HCEC 1CT (cell line): ENCODE data around the gene LRRC59.
"Not testable (repeated sequence)": the region's sequence is repeated elsewhere in the genome, so short reads cannot be mapped to it uniquely, and the experiment has no call there.

Source experiments
- DNase-seq: peaks from one replicate; pipeline ENCODE4 v3.0.0-alpha.2; 2017

The LRRC59 gene

DNA sequence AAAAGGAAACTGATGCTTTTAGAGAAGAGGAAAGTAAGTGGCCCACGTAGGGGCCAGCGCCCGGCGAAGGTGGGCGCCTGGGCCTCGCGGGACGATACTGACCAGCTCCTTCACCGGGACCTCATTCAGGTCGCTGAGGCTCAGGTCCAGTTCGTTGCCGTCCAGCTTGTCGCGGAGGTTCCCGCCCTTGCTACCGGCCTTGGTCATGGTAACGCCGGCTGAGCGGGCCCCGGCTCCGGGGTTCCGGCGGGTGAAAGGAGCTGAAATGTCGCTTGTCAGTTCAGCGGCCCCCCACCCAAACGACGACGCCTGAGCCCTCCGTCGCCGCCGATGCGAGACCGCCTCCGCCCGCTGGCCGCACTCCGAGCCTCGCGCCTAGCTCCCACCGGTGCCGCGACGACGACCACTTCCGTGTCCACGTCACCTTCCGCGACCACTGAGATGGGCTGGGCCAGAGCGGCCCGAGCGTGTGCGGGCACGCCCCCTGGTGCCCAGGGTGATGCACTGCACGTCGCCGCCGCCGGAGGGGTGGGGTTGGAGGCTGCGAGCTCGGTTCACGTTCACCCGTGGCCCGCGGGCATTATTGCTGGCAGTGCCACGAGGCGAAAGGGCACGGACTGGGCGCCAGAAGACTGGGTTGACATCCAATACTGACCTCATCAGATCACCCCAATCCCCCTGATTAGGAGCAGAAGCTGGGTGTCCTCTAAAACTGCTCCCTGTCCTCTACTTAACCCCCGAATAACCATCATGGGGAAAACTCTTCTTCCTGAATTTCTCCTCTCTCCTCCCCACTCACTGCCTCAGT is at the start of gene LRRC59:
TSS of gene LRRC59 (minus strand) at position 413 of the 808 bp plus-strand sequence. CDS start at position 207, 206 bp downstream.
- DNase-seq = peak; percentile 78

DNA sequence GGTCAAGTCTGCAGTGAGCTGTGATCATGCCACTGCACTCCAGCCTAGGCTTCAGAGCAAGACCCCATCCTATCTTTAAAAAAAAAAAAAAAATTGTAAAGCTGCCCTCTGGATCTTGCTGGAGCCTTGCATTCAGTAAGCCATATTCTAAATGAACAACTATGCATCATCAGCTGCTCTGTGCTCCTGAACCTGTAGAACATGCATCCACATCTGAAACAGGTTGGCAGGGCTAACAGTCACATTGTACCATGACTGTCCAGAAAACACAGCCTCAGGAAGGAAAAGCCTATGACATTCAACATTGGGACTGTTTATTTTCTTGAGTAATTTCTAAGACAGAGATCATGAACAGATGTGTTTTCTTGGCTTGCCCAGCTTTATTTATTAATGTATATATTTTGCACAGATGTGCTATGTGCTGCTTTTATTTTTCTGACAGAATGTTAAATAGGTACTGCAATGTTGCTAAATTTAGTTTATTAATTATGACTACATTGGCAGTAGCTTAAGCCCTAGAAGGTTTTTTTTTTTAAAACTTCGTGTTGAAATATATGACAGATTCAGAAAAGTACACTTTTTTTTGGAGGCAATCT is 48.5 kb upstream of the LRRC59 start:
- no peak for DNase-seq

DNA sequence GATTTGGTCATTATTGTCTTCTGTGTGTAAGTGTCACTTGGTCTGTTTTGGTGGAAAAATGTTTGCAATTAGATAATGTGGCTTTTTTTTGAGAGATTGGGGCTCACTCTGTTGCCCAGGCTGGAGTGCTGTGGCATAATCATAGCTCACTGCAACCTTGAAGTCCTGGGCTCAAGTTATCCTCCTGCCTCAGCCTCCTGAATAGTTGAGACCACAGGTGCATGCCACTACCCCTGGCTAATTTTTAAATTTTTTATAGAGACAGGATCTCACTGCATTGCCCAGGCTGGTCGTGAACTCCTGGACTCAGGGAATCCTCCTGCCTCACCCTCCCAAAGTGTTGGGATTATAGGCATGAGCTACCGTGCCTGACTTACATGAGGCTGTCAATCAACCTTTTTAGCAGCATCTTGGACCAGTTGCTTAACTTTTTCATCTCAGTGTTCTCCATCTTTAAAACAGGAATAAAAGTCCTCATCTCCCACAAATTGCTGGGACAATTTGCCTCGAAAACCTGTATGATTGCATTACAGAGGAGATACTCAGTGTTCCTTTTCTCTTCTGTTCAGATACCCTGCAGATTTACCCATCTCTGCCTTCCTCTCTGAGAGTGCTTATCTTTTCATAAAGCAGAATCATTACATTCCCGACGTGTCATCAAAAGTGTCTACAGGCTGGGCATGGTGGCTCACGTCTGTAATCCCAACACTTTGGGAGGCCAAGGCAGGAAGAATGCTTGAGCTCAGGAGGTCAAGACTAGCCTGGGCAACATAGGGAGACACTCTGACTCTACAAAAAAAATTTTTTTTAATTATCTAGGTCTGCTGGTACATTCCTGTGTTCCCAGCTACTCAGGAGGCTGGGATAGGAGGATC is 47.8 kb upstream of the LRRC59 start:
- DNase-seq = no peak

DNA sequence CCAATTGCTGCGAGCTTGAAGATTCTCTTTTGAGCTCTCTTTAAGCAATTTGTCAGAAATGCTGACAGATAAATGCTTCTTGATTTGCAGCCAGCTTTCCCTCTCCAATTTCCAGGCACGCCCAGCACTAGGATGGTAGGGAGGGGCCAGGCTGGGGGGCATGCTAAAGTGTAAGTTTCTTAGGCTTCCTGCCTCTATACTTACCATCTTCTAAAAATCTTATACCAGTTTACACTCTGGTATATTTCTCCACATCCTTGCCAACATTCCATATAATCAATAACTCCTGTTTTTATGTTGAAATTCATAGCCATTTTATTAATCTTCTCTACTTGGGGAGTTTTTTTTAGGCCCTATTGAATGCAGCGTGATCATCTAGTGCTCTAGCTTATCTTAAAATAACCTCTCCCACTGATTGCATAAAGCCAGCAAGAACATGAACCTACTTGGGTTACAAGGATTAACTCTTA is 46.2 kb upstream of the LRRC59 start:
- DNase-seq = no peak

DNA sequence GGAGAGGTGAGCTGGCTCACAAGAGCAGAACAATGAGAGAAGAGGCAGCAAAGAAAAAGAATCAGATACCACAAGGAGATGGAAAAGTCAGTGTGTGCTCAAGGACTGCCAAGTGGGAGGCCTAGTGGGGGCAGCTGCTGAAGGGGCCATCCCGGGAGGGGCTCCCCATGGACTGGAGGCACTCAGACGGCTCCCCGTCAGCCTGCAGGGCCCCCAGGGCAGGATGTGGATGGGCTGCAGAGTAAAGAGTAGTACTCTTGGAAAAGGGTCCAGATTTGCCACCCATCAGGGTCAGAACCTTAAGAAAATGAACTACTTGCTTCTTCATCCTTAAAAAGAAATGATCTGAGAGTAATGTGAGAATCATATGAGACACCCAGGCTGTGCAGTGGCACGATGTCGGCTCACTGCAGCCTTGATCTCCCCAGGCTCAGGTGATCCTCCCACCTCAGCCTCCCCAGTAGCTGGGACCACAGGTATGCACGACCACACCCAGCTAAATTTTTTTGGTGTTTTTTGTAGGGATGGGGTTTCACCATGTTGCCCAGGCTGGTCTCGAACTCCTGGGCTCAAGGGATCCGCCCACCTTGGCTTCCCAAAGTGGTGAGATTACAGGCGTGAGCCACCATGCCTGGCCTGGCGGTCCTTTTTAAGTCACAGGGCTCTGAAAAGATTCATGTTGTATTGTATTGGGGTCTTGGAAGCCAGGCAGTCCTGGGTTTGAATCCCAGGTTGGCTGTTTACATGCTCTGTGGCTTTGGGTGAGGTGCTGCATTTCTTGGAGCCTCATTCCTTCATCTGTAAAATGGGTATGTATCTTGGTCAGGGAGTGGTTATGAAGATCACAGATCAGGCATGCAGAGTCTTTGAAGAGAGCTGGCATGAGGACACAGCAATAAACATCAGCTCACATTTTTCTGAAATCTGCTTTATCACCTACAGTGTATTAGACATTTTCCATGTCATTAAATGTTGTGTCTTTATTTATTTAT is 43.8 kb upstream of the LRRC59 start:
- no peak for DNase-seq

DNA sequence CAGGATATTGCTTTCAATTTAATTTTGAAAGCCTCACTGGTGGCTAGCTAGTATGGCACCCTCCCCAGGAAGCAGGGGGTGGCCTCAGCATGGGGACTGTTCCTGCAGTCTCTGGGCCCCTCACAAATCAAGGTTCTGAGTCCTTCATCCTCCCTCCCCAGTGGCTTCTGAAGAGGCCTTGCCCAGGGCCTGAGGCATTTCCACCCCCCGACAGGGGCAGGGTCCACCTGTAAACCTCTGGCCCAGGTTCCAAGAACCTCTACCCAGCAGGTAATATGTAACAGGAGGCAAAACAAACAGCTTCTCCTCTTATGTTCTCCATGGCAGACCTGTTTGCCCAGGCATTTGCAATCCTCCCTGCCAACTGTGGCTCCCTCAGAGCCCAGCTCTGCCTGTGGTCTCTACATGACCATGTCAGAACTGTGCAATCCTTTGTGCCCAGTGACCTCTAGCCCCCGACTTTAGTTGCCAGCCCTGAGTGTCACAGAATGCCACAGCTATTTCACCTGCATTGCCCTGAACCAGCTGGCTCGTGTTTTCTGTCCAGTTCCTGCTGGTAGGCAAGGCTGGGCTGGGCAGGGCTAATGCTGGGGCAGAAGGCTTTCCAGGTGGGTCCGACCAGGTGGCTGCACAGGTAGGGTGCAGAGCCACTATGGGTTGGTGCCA is 43.0 kb upstream of the LRRC59 start:
- DNase-seq = no peak

DNA sequence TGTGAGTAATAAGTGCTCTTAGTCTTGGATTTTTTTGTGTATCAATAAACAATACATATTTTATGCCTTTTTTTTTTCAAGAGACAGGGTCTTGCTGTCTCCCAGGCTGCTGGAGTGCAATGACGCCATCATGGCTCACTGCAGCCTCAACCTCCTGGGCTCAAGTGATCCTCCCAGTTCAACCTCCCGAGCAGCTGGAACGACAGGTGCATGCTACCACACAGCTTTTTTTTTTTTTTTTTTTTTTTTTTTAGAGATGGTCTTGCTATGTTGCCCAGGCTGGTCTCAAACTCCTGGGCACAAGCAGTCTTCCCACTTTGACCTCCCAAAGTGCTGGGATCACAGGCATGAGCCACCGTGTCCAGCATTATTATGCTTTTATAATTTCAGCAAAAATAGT is 41.7 kb upstream of the LRRC59 start:
- no peak for DNase-seq

DNA sequence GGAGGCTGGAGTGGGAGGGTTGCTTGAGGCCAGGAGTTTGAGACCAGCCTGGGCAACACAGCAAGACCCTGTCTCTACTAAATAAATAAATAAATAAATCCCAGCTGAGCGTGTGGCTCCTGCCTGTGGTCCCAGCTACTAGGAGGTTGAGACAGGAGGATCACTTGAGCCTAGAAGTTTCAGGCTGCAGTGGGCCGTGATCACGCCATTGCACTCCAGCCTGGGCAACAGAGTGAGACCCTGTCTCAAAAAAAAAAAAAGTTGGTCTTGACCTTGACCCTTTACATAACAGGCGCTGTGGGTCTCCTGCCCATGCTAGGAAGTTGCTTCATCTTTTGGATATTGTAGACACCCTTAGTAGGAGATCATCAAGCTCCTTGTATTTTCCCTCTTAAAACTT is 40.1 kb upstream of the LRRC59 start:
- no peak for DNase-seq

DNA sequence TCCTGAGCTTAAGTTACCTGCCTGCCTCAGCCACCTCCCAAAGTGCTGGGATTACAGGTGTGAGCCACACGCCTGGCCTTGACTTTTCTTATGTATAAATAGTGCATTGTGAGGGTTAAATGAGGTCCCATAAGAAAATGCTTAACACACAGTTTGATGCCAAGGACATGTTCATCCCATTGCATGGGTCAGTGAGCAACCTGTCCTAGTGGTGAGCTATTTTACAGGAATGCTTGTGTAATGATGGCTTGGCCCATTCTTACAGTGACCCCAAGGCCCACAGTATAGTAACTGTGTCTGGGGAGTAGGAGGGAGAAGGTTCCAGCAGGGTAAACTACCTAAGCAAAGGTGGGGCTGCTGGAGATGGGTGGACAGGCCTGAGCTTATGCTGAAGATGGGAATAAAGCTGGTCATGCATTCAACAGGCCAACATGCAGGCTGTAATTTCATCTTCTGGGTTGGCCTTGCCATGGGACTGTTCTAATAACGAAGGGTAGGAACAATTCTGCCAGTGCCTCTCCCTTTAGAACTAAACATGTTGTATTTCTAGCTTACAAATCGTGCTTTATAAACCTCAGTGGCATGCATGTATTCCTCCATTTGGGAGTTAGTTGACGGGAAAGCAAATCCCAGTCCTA is 34.9 kb upstream of the LRRC59 start:
- DNase-seq = no peak

DNA sequence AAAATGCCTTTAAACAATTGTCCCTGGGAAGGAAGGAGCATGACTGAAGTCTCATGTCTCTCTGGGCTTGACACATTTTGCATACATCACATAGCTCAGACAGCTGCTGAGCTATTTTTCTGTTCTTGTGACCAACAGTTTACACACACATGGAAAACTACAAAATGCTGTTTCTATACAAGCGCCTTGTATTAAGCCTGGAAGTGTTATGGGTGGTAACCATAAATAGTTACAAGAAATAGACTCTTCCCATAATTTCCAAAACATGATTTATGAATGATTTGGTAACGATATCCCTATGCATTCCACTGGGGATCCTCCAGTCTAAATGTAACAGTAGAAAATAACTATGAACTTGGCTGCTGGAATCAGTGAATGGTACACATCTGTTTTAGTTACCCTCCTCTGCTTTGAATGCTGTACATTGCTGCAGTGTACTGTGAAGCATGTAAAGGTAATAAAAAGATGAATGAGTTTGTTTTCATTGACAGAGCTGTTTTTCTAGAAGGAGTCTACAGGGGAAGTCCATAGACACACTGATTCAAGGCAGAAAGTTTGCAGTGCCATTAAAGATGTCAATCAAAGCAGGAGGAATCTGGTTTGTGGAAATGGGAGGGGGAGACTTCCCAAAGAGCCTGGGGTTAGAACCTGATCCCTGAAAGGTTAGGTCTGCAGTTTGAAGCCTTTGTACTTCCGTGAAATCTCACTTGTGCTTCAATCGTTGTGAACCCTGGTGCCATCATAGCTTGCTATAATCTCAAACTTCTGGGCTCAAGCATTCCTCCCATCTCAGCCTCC is 33.7 kb upstream of the LRRC59 start:
- DNase-seq = no peak

DNA sequence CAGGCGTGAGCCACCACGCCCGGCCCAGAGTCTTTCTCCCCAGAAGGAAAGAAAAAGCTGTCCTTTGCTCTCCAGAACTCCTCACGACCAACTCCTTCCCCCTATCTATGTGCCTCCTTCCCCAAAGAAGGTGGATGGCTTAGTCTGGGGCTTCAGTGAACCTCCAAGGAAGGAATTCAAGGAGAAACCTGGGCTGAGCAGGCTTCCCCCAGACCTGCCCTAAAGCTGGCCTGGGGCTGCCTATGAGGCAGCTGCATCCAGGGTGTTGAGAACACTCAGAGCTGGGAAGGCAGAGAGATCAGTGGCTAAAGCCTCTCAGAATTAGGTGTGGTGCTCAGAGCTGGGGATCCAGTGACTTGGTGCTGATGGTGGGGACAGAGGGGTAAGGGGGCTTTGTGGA is 32.5 kb upstream of the LRRC59 start:
- DNase-seq = no peak

DNA sequence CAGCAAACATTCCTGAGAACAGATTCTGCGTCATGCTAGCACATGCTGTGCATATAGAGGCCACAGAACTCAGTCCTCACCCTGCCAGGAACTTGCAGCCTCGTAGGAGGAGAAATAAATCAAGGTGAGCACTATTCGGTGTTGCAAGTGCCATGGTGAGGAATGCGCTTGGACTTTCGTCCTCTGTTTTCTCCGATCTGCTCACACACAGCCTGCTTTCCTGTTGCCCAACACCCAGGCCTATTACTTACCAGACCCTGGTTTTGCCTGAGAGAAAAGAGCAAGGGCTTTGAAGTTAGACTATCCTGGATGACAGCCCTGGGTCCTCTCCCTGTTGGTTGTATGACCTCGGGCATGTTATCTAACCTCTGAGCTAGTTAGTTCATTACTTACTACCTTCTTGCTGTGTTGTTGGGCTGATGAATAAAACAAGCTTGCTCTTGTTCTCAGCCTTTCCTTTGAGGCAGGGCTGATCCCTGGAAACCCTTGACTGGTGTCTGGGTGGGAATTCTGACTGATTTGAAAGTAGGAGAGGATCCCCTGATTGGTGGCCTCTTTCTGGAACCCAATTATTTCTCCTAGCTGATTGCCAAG is 31.6 kb upstream of the LRRC59 start:
- DNase-seq = no peak

DNA sequence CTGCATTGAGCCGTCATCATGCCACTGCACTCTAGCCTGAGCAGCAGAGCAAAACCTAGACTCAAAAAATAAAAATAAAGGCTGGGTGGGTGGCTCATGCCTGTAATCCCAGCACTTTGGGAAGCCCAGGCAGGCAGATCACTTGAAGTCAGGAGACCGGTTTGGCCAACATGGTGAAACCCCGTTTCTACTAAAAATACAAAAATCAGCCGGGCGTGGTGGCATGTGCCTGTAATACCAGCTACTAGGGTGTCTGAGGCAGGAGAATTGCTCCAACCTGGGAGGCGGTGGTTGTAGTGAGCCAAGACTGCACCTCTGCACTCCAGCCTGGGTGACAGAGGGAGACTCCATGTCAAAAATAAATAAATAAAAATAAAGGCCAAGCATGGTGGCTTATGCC is 30.8 kb upstream of the LRRC59 start:
- DNase-seq = not testable (repeated sequence)

DNA sequence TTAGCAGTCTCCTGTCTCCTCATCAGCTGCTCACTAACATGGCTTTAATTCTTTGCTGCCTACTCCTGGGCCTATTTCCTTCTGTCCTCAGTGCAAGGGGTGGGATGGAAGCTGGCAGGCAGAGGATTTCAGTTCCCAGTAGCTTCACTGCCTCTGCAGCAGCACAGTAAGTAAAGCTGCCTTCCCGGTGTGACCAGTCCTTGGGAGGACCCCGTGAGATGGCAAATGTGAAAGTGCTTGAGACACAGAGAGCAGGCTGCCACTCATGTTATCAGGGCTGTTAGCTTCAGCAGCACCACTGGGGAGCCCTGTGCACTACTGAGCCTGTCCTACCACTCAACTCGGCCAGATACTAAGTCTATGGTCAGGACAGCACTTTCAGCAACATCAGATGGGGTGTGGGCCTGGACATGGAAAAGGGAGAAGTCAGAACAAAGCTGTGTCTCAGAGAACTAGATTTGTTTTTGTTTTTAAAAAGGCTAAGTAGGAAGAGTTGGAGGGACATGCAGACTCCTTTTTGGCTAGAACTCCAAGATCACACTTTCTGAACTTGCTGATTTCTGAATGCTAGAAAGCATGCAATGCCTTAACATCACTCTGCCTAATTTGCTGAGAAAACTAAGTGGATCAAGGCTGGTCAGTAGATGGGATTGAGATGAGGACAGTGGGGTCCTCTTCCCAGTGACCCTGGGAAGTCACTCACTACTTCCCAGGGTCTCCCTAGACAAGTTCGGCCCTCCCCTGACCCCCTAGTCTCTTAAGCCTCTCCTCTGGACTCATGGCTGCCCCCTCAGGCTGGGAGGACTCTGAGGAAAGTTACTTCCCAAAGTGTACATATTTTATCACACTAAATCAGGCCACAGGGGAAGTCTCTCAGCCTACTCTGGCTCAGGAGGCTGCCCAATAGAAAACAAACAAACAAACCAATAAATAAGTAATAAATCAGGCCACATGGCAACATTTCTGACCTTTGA is 29.8 kb upstream of the LRRC59 start:
- DNase-seq = peak; percentile 47

DNA sequence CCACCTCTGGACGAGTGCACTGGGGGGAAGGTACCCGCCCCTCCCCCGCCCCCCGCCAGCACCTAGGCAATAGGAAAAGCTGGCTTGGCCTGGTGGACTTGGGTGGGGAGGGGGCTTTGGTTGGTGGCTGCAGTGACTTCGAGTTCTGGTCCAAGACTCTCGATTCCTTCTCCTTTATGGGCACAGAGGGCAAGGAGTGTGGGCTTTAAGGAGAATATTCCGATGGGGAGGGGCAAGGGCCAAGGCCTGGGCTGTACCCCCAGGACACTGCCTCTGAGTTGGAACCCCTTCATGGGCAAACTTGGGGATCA is 29.1 kb upstream of the LRRC59 start:
- DNase-seq = no peak

DNA sequence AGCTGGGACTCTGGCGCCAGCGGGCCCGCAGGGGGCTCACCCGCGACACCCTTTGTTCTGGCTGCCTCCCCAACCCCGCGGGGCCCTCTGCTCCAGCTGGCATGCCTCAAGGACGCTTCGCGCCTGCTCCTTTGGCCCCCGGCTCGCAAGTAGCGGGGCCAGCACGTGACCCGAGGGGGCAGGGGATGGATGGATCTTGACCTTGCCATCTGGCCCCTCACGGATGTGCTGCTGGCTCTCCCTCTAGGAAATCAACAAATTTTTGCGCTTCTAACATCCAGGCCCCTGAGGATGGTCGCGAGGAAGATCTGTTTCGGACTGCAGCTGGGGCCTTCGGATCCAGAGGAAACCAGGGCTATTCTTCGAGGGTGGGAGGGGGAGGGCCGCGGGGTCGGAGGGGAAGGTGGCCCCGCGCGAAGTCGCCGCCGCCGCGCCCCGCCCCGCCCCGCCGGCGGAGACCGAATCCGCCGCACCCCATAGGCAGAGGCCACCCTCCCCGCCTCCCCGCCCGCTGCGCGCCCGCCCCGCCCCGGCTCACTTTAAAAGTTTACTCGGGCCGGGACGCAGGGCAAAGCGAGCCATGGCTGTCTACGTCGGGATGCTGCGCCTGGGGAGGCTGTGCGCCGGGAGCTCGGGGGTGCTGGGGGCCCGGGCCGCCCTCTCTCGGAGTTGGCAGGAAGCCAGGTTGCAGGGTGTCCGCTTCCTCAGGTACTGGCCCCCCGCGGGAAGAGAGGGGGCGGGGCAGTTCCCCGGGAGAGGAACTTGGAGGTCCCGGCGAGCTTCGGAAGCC is 28.6 kb upstream of the LRRC59 start, which contains the start of gene ACSF2:
TSS of gene ACSF2 (plus strand) at position 537 of the 790 bp plus-strand sequence. CDS start at position 581, 44 bp downstream.
- DNase-seq = peak; percentile 54

DNA sequence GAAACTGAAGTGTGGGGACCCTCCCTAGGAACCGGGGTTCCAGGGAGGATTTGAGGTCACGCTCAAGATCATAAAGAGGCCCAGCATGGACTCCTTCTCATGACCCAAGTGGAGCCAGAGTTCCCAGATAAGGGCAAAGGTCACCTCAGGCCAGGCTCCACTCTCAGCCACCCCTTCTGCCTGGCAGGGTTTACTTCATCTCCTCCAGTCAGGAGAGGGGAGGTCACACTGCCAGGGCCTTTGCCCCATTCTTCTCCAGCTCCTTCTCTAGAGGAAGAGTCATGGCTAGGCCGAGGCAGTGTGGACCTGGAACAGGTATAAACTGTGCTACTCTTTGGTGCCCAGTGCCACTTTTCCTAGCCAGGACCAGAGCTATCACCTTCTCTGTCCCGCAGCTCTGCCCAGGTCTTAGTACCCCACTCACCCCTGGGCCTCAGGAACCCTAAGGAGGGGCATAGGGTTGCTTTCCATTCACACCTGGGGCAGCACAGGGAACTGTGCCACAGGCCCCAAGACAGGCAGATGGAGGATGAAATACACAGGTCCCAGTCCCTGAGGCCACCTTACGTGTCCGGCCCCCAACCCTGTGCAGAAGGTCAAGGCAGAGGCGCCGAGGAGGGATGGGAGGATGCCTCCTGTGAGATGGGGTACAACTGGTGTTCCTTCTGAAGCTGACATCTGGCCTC is 27.8 kb upstream of the LRRC59 start:
- no peak for DNase-seq
